ENCODE measurements around the gene PCP4. TPM values are rescaled to one million over a fixed set of nuclear protein-coding genes. Genes with fewer than 3 reads are reported as not detected.

PCP4 gene
- total RNA-seq, 3 donors from 2014 or later, result 1.4 to 23.6 (median 3.9) TPM

DNA sequence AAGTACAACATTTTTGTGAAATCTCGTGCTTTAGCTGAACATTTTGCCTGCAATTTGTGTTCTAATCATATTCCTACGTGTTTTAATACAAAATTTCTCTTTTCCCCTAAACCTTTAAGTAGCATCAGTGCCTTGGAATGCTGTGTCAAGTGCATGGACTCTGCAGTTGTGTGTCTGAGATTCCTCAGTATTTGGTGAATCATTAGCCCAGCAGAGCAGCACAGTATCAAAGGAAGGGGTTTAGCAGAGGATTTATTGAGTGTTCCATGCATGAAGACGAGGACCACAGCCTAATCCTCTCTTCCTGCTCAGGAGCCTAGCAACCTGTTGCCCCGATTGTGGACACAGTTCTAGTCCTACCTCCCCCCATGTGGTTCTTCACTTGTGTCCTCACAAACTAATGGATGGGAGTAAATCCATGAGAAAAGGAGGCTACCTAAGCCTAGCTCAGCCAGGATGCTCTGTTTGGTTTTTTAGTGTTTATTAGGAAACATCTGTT, 29.3 kb upstream of the PCP4 start:
- intact Hi-C loops (cut with DNase I, micrococcal nuclease), result no loop called here
- no peak for DNase-seq
- no peaks in the 10 kb centered on the region for H3K36me3 ChIP-seq (ENCODE audit: low read depth)
- H3K9me3 ChIP-seq, result no peaks in the 10 kb centered on the region
- H3K4me3 ChIP-seq, result no peak overlapping the region
- TF ChIP-seq, protein P1, sequence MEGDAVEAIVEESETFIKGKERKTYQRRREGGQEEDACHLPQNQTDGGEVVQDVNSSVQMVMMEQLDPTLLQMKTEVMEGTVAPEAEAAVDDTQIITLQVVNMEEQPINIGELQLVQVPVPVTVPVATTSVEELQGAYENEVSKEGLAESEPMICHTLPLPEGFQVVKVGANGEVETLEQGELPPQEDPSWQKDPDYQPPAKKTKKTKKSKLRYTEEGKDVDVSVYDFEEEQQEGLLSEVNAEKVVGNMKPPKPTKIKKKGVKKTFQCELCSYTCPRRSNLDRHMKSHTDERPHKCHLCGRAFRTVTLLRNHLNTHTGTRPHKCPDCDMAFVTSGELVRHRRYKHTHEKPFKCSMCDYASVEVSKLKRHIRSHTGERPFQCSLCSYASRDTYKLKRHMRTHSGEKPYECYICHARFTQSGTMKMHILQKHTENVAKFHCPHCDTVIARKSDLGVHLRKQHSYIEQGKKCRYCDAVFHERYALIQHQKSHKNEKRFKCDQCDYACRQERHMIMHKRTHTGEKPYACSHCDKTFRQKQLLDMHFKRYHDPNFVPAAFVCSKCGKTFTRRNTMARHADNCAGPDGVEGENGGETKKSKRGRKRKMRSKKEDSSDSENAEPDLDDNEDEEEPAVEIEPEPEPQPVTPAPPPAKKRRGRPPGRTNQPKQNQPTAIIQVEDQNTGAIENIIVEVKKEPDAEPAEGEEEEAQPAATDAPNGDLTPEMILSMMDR (IDR thresholded peaks at IDR 0.05), result no peak
- no peak for ATAC-seq
- no peaks in the 10 kb centered on the region for H3K4me1 ChIP-seq (ENCODE audit: low read depth)

DNA sequence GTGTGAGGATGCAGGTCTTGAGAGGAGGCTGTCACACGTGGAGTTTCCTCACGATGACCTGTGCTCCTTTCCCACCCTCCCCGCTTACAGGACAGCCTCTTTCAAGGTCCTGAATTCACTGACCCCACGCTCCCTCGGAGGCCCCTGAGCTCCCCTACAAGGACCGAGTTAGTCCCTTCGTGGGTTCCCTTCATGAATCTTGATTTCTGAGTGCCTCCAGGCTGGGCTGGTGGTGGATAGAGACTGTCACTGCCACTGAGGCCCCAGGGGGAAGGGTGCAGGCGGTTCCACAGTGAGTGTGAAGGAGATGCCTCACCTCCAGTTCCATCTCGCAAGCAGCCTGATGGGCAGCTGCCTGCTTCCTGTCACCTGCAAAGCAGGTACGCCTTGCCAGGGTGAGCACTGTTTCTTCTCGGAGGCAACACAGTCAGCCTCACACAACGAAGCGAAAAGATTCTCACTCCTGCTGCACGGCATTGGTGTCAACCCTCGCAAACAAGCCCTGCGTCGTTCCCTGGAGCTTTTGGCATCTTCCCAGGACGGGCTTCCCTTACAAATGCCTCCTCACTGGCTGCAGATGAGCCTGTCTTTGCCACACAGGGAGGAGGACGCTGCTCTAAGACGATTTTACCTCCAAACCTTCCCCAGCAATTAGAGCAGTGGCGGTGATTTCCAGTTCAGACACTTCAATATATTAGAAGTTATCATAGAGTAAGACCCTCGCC, 26.7 kb upstream of the PCP4 start:
- DNase-seq, result no peak
- intact Hi-C loops (cut with DNase I, micrococcal nuclease), result no loop called here

DNA sequence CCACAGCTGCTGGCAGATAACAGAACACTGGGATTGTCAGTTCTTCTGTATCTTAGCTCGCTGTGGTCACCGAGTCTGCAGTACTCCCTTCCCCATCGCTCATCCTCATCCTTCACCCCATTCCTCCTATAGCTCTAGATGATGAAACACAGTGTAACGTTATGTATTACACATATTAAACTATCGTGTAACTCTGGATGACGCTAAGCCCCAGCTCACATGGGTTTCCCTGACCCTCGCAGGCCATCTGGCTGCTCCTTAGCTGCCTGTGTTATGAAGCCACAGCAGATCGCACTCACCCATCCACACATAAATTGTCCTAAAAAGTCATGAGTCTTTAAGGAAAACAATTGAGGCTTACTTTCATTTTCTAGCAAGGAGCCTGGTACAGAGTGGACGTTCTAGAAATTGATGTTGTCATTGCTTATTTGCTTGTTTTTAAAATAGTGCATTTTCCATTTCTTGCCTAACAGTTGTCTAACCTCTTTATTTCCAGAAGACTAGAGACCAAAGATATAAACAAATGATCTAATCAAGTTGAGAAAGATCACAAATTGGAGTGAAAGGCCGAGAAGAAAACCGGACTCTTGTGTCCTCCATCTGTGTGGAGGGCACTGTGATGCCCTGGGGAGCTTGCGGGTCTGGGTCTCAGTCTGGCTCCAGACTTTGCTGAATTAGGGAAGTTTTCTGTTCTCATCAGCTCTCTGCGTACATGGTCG, 24.3 kb upstream of the PCP4 start:
- no peaks in the 10 kb centered on the region for H3K9me3 ChIP-seq
- TF ChIP-seq, protein P1 (IDR thresholded peaks at IDR 0.05), result no peak
- no peak overlapping the region for H3K4me3 ChIP-seq
- no peak for ATAC-seq
- H3K36me3 ChIP-seq (ENCODE audit: low read depth), result no peaks in the 10 kb centered on the region
- H3K4me1 ChIP-seq (ENCODE audit: low read depth), result no peaks in the 10 kb centered on the region
- intact Hi-C loops (cut with DNase I, micrococcal nuclease), result no loop called here
- DNase-seq, result no peak

More for the DNA sequence above, 26.7 kb upstream of the PCP4 start:
- no peaks in the 10 kb centered on the region for H3K9me3 ChIP-seq
- TF ChIP-seq, protein P1 (IDR thresholded peaks at IDR 0.05), result no peak
- no peaks in the 10 kb centered on the region for H3K36me3 ChIP-seq (ENCODE audit: low read depth)
- H3K4me3 ChIP-seq, result no peak overlapping the region
- H3K4me1 ChIP-seq (ENCODE audit: low read depth), result no peaks in the 10 kb centered on the region
- ATAC-seq, result no peak

DNA sequence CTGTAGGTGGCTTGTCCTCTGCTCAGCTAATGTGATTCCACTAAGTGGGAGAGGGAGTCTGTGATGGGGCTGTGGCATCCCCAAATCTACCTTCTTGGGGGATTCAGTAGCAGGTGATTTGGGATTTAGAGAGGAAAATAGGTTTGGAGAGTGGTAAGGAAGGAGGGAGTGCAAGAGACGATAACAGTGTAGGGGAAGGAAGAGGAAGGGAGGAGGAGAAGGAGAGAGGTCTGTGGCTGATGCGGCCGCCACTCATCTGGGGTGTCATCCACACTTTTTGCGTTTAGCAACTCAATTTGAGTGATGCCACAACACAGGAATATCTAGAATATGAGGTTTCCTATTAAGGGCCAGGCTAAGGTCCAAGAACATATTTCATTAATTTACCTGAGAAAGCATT, 23.8 kb upstream of the PCP4 start:
- no peaks in the 10 kb centered on the region for H3K9me3 ChIP-seq
- DNase-seq (no peak), ATAC-seq (no peak)
- intact Hi-C loops (cut with DNase I, micrococcal nuclease), result no loop called here
- TF ChIP-seq, protein P1 (IDR thresholded peaks at IDR 0.05), result no peak
- no peaks in the 10 kb centered on the region for H3K36me3 ChIP-seq (ENCODE audit: low read depth)
- no peaks in the 10 kb centered on the region for H3K4me1 ChIP-seq (ENCODE audit: low read depth)
- H3K4me3 ChIP-seq, result no peak overlapping the region

DNA sequence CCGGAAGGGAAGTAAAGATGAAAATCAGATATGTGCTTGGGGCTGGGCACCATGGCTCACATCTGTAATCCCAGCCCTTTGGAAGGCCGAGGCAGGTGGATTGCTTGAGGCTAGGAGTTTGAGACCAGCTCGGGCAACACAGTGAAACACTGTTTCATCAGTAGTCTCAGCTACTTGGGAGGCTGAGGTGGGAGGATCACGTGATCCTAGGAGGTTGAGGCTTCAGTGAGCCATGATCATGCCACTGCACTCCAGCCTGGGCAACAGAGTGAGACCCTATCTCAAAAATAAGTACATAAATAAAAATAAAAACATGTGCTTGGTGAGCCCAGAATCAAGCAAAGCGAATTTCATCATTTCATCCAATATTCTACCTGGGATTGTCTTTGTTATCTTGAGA, 23.3 kb upstream of the PCP4 start:
- Histone ChIP-seq H3K4me1 (ENCODE audit: low read depth) (no peaks in the 10 kb centered on the region), H3K9me3 (no peaks in the 10 kb centered on the region), H3K4me3 (no peak overlapping the region), H3K36me3 (ENCODE audit: low read depth) (no peaks in the 10 kb centered on the region)
- intact Hi-C loops (cut with DNase I, micrococcal nuclease), result no loop called here
- DNase-seq, result no peak
- no peak for ATAC-seq
- TF ChIP-seq, protein P1 (IDR thresholded peaks at IDR 0.05), result no peak

All from mucosa of descending colon (tissue), 3 donors.